HepG2 (cell line): ENCODE measurements around the gene PRIMA1. TPM values are rescaled to one million over a fixed set of nuclear protein-coding genes. Genes with fewer than 3 reads are reported as not detected.
A peak's percentile ranks its signal among the peaks of the same experiment; 100 is the strongest.

Source experiments
- ESRRA ChIP-seq: sonication (generic); formaldehyde crosslinking; IDR thresholded peaks from 2 replicates; pipeline ENCODE4 v1.5.1; 2020; ENCODE audit warnings: mild to moderate bottlenecking, low read depth, missing genetic modification reagents
- GMEB1 ChIP-seq: sonication (generic); formaldehyde crosslinking; IDR thresholded peaks from 2 replicates; pipeline ENCODE4 v1.5.1; 2020; ENCODE audit warnings: missing genetic modification reagents, mild to moderate bottlenecking, borderline replicate concordance
- PRPF4 ChIP-seq: fragments of 200-400 bp; formaldehyde crosslinking; IDR thresholded peaks from 2 replicates; pipeline ENCODE4 v1.6.1; 2016; ENCODE audit warnings: low read length, low read depth; ENCODE audit not compliant: poor library complexity, severe bottlenecking
- RNF219 ChIP-seq: sonication (generic); formaldehyde crosslinking; IDR thresholded peaks from 2 replicates; pipeline ENCODE4 v1.5.0; 2020; ENCODE audit warnings: mild to moderate bottlenecking, missing genetic modification reagents
- SIX4 ChIP-seq: sonication (generic); formaldehyde crosslinking; IDR thresholded peaks from 2 replicates; pipeline ENCODE4 v1.4.0; 2020; ENCODE audit warnings: missing genetic modification reagents
- SRF ChIP-seq: IDR thresholded peaks from 2 replicates; pipeline ENCODE4 v1.6.1; 2011; ENCODE audit warnings: mild to moderate bottlenecking, low read depth, low read length, moderate library complexity
- ZNF337 ChIP-seq: sonication (generic); formaldehyde crosslinking; IDR thresholded peaks from 2 replicates; pipeline ENCODE4 v1.5.1; 2020; ENCODE audit warnings: missing genetic modification reagents, low read depth, mild to moderate bottlenecking, borderline replicate concordance
- ZNF484 ChIP-seq: sonication (generic); formaldehyde crosslinking; IDR thresholded peaks from 2 replicates; pipeline ENCODE4 v1.5.1; 2020; ENCODE audit warnings: mild to moderate bottlenecking, low read depth, missing genetic modification reagents, borderline replicate concordance
- ZNF615 ChIP-seq: sonication (generic); formaldehyde crosslinking; IDR thresholded peaks from 2 replicates; pipeline ENCODE4 v1.5.0; 2020; ENCODE audit warnings: mild to moderate bottlenecking, missing genetic modification reagents, borderline replicate concordance
- ZNF790 ChIP-seq: sonication (generic); formaldehyde crosslinking; IDR thresholded peaks from 2 replicates; pipeline ENCODE4 v1.8.0; 2022; ENCODE audit warnings: missing genetic modification reagents, mild to moderate bottlenecking, borderline replicate concordance
- ZNF83 ChIP-seq: sonication (generic); formaldehyde crosslinking; IDR thresholded peaks from 2 replicates; pipeline ENCODE4 v1.4.0; 2020; ENCODE audit warnings: missing genetic modification reagents, mild to moderate bottlenecking, borderline replicate concordance
- ZNF841 ChIP-seq: sonication (generic); formaldehyde crosslinking; IDR thresholded peaks from 2 replicates; pipeline ENCODE4 v1.8.1; 2023; ENCODE audit warnings: missing genetic modification reagents, borderline replicate concordance
- ZSCAN20 ChIP-seq: sonication (generic); formaldehyde crosslinking; IDR thresholded peaks from 2 replicates; pipeline ENCODE4 v1.4.0; 2020; ENCODE audit warnings: missing genetic modification reagents, mild to moderate bottlenecking, borderline replicate concordance
- polyA plus RNA-seq, 8 experiments: library from polyadenylated mRNA; depleted of rRNA in 3 of 8; stranded (reverse) in 7 of 8; unstranded in 1 of 8; fragments of >200 nt; fragmentation: Illumina TruSeq in 4 of 8; extraction: Trizol in 4 of 8; gene quantifications; 2 replicates each; pipeline versions ENCODE4 v1.2.1 to v1.2.3, GENCODE V29; 2011 to 2016; ENCODE audit warnings: low read depth in 4 of 8, missing spikeins in 1 of 8, mixed read lengths in 1 of 8; ENCODE audit not compliant: insufficient read depth in 1 of 8
- total RNA-seq, 5 experiments: library from RNA; depleted of rRNA; stranded (reverse); fragments of >200 nt; fragmentation: Illumina TruSeq; extraction: Trizol; gene quantifications; 2 replicates each; pipeline ENCODE4 v1.2.3, GENCODE V29; 2016; ENCODE audit warnings: low read depth in 1 of 5
- TF ChIP-seq, protein P1 (sequence below): sonication (generic); formaldehyde crosslinking; IDR thresholded peaks from 2 replicates; pipeline ENCODE4 v1.4.0; 2020; ENCODE audit warnings: missing genetic modification reagents, borderline replicate concordance
- TF ChIP-seq, protein P2 (sequence below): sonication (generic); formaldehyde crosslinking; IDR thresholded peaks from 2 replicates; pipeline ENCODE4 v1.5.0; 2020; ENCODE audit warnings: missing genetic modification reagents
- TF ChIP-seq, protein P3 (sequence below), 2 experiments: IDR thresholded peaks; 2 replicates each; pipeline ENCODE4 v1.6.1; 2011 to 2012; ENCODE audit warnings: low read length in 2 of 2, borderline replicate concordance in 1 of 2, low read depth in 1 of 2, mild to moderate bottlenecking in 1 of 2, moderate library complexity in 1 of 2

Gene PRIMA1
- total and polyA plus RNA-seq, 2 of the 13 experiments (the other 11 are each of a cell fraction or from before 2014, with no cell fraction given): 2.4 to 3.2 TPM

DNA sequence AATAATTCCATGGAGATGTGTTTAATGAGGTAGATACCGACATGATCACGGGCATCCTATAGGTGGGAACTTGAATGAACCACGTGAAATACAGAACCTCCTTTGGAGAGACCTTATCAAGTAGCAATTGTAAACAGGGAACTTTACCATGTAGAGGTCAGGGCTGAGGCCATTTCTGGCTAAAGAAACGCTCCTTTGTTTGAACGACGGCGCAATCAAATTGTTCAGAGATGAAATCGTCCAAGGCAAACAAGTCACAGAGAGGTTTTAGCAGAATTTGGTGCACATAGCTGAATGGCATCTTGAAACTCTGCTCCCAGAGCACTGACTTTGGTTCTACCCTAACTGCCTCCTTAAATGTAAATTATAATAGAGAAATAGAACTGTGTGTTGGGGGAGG lies 9.8 kb downstream of the PRIMA1 start (continued):
- TF ChIP-seq, protein P1, sequence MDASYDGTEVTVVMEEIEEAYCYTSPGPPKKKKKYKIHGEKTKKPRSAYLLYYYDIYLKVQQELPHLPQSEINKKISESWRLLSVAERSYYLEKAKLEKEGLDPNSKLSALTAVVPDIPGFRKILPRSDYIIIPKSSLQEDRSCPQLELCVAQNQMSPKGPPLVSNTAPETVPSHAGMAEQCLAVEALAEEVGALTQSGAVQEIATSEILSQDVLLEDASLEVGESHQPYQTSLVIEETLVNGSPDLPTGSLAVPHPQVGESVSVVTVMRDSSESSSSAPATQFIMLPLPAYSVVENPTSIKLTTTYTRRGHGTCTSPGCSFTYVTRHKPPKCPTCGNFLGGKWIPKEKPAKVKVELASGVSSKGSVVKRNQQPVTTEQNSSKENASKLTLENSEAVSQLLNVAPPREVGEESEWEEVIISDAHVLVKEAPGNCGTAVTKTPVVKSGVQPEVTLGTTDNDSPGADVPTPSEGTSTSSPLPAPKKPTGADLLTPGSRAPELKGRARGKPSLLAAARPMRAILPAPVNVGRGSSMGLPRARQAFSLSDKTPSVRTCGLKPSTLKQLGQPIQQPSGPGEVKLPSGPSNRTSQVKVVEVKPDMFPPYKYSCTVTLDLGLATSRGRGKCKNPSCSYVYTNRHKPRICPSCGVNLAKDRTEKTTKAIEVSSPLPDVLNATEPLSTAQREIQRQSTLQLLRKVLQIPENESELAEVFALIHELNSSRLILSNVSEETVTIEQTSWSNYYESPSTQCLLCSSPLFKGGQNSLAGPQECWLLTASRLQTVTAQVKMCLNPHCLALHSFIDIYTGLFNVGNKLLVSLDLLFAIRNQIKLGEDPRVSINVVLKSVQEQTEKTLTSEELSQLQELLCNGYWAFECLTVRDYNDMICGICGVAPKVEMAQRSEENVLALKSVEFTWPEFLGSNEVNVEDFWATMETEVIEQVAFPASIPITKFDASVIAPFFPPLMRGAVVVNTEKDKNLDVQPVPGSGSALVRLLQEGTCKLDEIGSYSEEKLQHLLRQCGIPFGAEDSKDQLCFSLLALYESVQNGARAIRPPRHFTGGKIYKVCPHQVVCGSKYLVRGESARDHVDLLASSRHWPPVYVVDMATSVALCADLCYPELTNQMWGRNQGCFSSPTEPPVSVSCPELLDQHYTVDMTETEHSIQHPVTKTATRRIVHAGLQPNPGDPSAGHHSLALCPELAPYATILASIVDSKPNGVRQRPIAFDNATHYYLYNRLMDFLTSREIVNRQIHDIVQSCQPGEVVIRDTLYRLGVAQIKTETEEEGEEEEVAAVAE (CRISPR knock-in tag): no peak
- TF ChIP-seq SIX4 (CRISPR knock-in tag) (no peak; the same call in 1 of the 2 replicates), ZNF83 (CRISPR knock-in tag) (no peak), ZSCAN20 (CRISPR knock-in tag) (no peak), ZNF615 (CRISPR knock-in tag) (no peak), ZNF790 (CRISPR knock-in tag) (no peak), ZNF337 (CRISPR knock-in tag) (no peak), SRF (peak; percentile 74), GMEB1 (CRISPR knock-in tag) (no peak; the same call in 1 of the 2 replicates), PRPF4 (no peak), RNF219 (CRISPR knock-in tag) (no peak), ESRRA (CRISPR knock-in tag) (no peak), ZNF484 (CRISPR knock-in tag) (no peak), ZNF841 (no peak)
- TF ChIP-seq, protein P2, sequence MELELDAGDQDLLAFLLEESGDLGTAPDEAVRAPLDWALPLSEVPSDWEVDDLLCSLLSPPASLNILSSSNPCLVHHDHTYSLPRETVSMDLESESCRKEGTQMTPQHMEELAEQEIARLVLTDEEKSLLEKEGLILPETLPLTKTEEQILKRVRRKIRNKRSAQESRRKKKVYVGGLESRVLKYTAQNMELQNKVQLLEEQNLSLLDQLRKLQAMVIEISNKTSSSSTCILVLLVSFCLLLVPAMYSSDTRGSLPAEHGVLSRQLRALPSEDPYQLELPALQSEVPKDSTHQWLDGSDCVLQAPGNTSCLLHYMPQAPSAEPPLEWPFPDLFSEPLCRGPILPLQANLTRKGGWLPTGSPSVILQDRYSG: no peak
- TF ChIP-seq, protein P3, sequence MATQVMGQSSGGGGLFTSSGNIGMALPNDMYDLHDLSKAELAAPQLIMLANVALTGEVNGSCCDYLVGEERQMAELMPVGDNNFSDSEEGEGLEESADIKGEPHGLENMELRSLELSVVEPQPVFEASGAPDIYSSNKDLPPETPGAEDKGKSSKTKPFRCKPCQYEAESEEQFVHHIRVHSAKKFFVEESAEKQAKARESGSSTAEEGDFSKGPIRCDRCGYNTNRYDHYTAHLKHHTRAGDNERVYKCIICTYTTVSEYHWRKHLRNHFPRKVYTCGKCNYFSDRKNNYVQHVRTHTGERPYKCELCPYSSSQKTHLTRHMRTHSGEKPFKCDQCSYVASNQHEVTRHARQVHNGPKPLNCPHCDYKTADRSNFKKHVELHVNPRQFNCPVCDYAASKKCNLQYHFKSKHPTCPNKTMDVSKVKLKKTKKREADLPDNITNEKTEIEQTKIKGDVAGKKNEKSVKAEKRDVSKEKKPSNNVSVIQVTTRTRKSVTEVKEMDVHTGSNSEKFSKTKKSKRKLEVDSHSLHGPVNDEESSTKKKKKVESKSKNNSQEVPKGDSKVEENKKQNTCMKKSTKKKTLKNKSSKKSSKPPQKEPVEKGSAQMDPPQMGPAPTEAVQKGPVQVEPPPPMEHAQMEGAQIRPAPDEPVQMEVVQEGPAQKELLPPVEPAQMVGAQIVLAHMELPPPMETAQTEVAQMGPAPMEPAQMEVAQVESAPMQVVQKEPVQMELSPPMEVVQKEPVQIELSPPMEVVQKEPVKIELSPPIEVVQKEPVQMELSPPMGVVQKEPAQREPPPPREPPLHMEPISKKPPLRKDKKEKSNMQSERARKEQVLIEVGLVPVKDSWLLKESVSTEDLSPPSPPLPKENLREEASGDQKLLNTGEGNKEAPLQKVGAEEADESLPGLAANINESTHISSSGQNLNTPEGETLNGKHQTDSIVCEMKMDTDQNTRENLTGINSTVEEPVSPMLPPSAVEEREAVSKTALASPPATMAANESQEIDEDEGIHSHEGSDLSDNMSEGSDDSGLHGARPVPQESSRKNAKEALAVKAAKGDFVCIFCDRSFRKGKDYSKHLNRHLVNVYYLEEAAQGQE (IDR thresholded peaks at IDR 0.05; ENCODE audit: borderline replicate concordance in 1 of 2, low read depth in 1 of 2, low read length in 2 of 2): peak in 1 of 2 experiments; percentile 21; a peak in 1 of 4 replicates
